ENCODE results near the gene DNAJB13. TPM values are rescaled to one million over a fixed set of nuclear protein-coding genes. Genes with fewer than 3 reads are reported as not detected.
A peak's percentile ranks its signal among the peaks of the same experiment; 100 is the strongest.

The DNAJB13 gene
- total and polyA plus RNA-seq, 2 donors (not counting 1 experiment from before 2014, with no cell fraction given), result 0.15 to 0.27 TPM

DNA sequence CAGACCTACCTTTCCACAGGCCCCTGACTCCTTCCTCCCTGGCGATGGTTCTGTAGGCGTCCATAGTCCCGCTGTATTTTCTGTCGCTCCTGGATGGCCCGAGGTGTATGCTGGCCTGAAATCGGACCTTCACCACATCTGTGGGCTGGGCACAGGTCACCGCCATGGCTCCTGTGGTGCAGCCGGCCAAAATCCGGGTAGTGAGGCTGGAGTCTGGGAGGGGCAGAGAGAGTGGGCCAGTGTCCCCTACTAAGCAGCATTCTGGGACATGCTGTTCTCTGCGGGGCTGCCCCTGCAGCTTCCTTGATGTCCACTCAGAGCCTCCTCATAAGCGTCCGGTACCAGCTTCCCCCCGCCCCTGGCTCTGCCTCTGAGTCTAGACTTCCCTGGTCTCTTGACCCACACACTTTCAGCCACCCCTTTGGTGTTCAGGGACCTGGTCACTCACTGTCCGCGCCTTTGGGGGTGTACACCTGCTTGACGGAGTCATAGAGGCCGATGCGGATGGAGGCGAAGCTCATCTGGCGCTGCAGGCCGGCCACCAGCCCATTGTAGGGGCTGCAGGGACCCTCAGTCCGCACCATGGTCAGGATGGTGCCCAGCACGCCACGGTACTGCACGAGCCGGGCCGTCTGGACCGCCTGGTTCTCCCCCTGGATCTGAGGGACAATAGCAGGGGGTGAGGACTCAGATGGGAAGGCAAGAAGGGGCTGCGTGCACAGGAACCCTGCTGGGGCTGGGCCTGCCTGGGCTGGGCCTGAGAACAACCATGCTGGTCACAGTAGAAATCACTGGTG, 55.1 kb downstream of the DNAJB13 start:
- Histone ChIP-seq H3K36me3 (replicated peaks in 1 of 2; ENCODE audit: control extremely low read depth in 1 of 2, control insufficient read depth in 1 of 2, extremely low read depth in 1 of 2, insufficient read depth in 2 of 2, low read length in 1 of 2) (peaks cover 0 to 14% of the 10 kb centered on the region in 2 experiments), H3K9me3 (ENCODE audit: control extremely low read depth in 1 of 3, control insufficient read depth in 2 of 3, insufficient read depth in 1 of 3, low read length in 2 of 3) (no peaks in the 10 kb centered on the region), H2AFZ (ENCODE audit: insufficient read depth, low read depth, low read length, poor library complexity, severe bottlenecking) (no peak overlapping the region), H3K4me1 (ENCODE audit: control insufficient read depth in 2 of 2, insufficient read depth in 2 of 2, low read length in 2 of 2) (peaks cover 34 to 38% of the 10 kb centered on the region in 2 donors), H3K4me2 (replicated peaks; ENCODE audit: low read depth, low read length, poor library complexity, severe bottlenecking) (peak overlapping the region; percentile 39), H3K27me3 (replicated peaks in 1 of 4; ENCODE audit: control extremely low read depth in 1 of 4, control insufficient read depth in 3 of 4, insufficient read depth in 4 of 4, low read length in 3 of 4) (no peaks in the 10 kb centered on the region), H3K27ac (ENCODE audit: low read length in 2 of 2) (peak overlapping the region in 1 of 2 donors; percentile 20), H3K9ac (ENCODE audit: low read length) (no peak overlapping the region), H3K4me3 (ENCODE audit: control extremely low read depth in 1 of 5, extremely low read depth in 1 of 5, insufficient read depth in 1 of 5, low read depth in 2 of 5, low read length in 4 of 5) (no peak overlapping the region), H4K20me1 (ENCODE audit: control insufficient read depth, insufficient read depth, low read length, poor library complexity, severe bottlenecking) (no peaks in the 10 kb centered on the region), H3K79me2 (ENCODE audit: control insufficient read depth, insufficient read depth, low read length) (no peaks in the 10 kb centered on the region)
- ChIA-PET POLR2A (interaction anchor here (0.8 to 2.5 kb wide), 5 partner anchors 8 to 38 kb away, joined by 3 to 21 read pairs (median 4); partner anchors contain the start of gene UCP2), CTCF (interaction anchor here (0.7 to 2.2 kb wide), 9 partner anchors 8 to 41 kb away, joined by 3 to 11 read pairs (median 4); no protein-coding TSS in a partner anchor)
- H3K4me1 Mint-ChIP-seq, result peaks cover 52% of the 10 kb centered on the region
- no peaks in the 10 kb centered on the region for H3K27me3 Mint-ChIP-seq
- H3K27ac Mint-ChIP-seq, result peak overlapping the region; percentile 77
- intact Hi-C loops (cut with micrococcal nuclease), result no loop called here
- H3K9me3 Mint-ChIP-seq (ENCODE audit: insufficient read depth), result no peaks in the 10 kb centered on the region
- DNase-seq (no peak), ATAC-seq (ENCODE audit: low read depth) (no peak)
- 98% methylated on average over 28 of the region's 29 CpGs for WGBS (ENCODE audit: insufficient coverage)
- no peak overlapping the region for H3K4me3 Mint-ChIP-seq
- no peak for TF ChIP-seq EZH2 (IDR thresholded peaks at IDR 0.05; ENCODE audit: borderline replicate concordance, insufficient read depth, low read depth, low read length, poor library complexity, severe bottlenecking)
- TF ChIP-seq, protein P1, sequence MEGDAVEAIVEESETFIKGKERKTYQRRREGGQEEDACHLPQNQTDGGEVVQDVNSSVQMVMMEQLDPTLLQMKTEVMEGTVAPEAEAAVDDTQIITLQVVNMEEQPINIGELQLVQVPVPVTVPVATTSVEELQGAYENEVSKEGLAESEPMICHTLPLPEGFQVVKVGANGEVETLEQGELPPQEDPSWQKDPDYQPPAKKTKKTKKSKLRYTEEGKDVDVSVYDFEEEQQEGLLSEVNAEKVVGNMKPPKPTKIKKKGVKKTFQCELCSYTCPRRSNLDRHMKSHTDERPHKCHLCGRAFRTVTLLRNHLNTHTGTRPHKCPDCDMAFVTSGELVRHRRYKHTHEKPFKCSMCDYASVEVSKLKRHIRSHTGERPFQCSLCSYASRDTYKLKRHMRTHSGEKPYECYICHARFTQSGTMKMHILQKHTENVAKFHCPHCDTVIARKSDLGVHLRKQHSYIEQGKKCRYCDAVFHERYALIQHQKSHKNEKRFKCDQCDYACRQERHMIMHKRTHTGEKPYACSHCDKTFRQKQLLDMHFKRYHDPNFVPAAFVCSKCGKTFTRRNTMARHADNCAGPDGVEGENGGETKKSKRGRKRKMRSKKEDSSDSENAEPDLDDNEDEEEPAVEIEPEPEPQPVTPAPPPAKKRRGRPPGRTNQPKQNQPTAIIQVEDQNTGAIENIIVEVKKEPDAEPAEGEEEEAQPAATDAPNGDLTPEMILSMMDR (IDR thresholded peaks at IDR 0.05), result no peak
